ENCODE data around the gene KRT33B.

DNA sequence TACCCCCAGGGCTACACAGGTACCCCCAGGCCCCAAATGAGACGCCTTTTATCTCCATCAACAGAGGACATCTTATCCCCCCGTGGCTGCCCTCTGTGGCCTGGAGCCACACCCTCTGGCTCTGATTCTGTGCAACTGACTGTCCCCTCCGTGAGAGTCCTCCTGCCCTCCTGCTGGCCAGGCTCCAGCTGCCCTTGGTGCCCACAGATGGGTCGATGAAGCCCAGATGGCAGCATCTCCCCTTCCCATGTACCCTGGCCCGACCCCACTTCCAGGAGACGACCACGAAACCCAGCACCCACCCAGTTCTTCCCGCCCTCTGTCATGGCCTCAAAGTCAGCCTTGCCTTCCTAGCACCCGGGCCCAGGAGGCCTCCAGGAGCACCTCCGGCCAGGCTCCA is 44.5 kb downstream of the KRT33B start:
- TF ChIP-seq, protein P1, sequence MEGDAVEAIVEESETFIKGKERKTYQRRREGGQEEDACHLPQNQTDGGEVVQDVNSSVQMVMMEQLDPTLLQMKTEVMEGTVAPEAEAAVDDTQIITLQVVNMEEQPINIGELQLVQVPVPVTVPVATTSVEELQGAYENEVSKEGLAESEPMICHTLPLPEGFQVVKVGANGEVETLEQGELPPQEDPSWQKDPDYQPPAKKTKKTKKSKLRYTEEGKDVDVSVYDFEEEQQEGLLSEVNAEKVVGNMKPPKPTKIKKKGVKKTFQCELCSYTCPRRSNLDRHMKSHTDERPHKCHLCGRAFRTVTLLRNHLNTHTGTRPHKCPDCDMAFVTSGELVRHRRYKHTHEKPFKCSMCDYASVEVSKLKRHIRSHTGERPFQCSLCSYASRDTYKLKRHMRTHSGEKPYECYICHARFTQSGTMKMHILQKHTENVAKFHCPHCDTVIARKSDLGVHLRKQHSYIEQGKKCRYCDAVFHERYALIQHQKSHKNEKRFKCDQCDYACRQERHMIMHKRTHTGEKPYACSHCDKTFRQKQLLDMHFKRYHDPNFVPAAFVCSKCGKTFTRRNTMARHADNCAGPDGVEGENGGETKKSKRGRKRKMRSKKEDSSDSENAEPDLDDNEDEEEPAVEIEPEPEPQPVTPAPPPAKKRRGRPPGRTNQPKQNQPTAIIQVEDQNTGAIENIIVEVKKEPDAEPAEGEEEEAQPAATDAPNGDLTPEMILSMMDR (IDR thresholded peaks at IDR 0.05; ENCODE audit: insufficient read depth, low read length, poor library complexity, severe bottlenecking): no peak
- TF ChIP-seq EZH2phosphoT487 (conservative IDR thresholded peaks at IDR 0.05; ENCODE audit: low read length): no peak

All from SU-DHL-6 (cell line).